HEK293 (cell line): ENCODE measurements around the gene NFAT5.

Source experiments
- CTCF ChIP-seq: fragments of 450-650 bp; formaldehyde crosslinking; IDR thresholded peaks from 2 replicates; pipeline ENCODE4 v1.5.1; 2016; ENCODE audit warnings: missing biosample characterization, missing genetic modification characterization
- SALL2 ChIP-seq: fragments of 450-650 bp; formaldehyde crosslinking; IDR thresholded peaks from 2 replicates; pipeline ENCODE4 v1.5.0; 2017; ENCODE audit warnings: missing biosample characterization, mild to moderate bottlenecking, missing genetic modification characterization, borderline replicate concordance
- ZNF426 ChIP-seq: fragments of 450-650 bp; formaldehyde crosslinking; IDR thresholded peaks from 2 replicates; pipeline ENCODE4 v1.5.1; 2017; ENCODE audit warnings: missing biosample characterization, missing genetic modification characterization, mild to moderate bottlenecking, inconsistent platforms, moderate library complexity
- ZNF501 ChIP-seq: fragments of 450-650 bp; formaldehyde crosslinking; IDR thresholded peaks from 2 replicates; pipeline ENCODE4 v1.5.1; 2016; ENCODE audit warnings: missing biosample characterization, missing genetic modification characterization
- ZNF558 ChIP-seq: fragments of 450-650 bp; formaldehyde crosslinking; IDR thresholded peaks from 2 replicates; pipeline ENCODE4 v1.5.1; 2016; ENCODE audit warnings: missing biosample characterization, missing genetic modification characterization
- ZNF645 ChIP-seq: fragments of 450-650 bp; formaldehyde crosslinking; IDR thresholded peaks from 2 replicates; pipeline ENCODE4; 2016; ENCODE audit warnings: missing biosample characterization, missing genetic modification characterization

GRCh38 chr16:69619514-69619913 lies 53.7 kb downstream of the NFAT5 start:
- no peak for TF ChIP-seq ZNF558 (tag by site-specific recombination)
- TF ChIP-seq SALL2 (tag by site-specific recombination): no peak
- no peak for TF ChIP-seq CTCF (tag by site-specific recombination)
- no peak for TF ChIP-seq ZNF501
- TF ChIP-seq ZNF645: no peak
- TF ChIP-seq ZNF426 (tag by site-specific recombination): no peak
